Measurements from ENCODE around the gene CKAP2L.
"Not testable (repeated sequence)": the region's sequence is repeated elsewhere in the genome, so short reads cannot be mapped to it uniquely, and the experiment has no call there.

Gene CKAP2L

DNA sequence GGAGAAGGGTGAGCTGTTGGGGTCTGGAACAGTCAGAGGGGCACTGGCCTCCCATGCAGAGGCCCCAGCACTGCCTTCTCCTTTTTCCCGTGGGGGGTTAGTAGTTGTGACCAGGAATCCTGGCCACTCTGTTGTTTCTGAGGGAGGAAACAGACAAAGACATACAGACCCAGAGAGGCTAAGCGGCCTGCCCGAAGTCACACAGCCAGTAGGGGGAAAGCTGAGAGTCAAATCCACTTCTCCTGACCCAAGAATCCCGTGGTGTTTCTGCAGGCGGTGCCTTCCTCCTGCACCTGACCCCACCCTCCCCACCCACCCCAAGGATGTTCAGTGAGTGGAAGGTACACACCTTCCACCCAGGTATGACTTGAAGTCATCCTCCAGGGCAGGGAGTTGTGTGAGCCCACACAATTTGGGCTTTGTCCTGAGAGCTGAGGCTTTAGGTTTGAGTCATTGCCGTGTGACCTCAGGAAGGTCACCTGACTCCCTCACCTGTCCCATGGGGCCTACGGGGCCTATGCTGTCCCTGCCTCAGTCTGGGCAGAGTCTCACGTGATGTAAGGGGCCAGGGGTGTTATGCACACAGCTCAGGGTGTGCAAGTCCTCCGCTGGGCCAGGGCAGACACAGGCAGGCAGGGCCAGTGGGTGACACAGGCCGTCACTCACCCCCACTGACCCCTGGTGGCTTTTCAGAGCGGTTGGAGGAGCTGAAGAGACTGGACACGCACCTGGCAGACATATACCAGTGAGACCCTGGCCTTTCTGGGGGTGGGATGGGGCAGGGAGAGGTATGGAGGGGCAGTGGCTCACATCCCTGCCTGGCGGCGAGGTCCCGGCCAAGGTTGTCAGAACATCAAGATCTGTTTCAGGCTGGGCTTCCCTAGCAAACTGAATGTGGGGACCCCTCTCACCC, 38.6 kb downstream of the CKAP2L start:
- no peak for DNase-seq (ENCODE audit: low spot score in 2 of 2)
- H3K36me3 Mint-ChIP-seq (ENCODE audit: insufficient read depth): peaks cover 1% of the 10 kb centered on the region
- no peaks in the 10 kb centered on the region for H3K9me3 Mint-ChIP-seq
- H3K27ac Mint-ChIP-seq (ENCODE audit: low read depth): no peak overlapping the region
- ATAC-seq (replicated peaks; ENCODE audit: extremely low read depth, poor library complexity, severe bottlenecking): no peak
- H3K4me1 Mint-ChIP-seq: peaks cover 9% of the 10 kb centered on the region
- no peaks in the 10 kb centered on the region for H3K27me3 Mint-ChIP-seq
- no peak overlapping the region for H3K4me3 Mint-ChIP-seq

- ATAC-seq (replicated peaks; ENCODE audit: extremely low read depth, poor library complexity, severe bottlenecking): no peak
- Mint-ChIP-seq H3K4me1 (peaks cover 9% of the 10 kb centered on the region), H3K27me3 (no peaks in the 10 kb centered on the region), H3K36me3 (ENCODE audit: insufficient read depth) (no peaks in the 10 kb centered on the region), H3K4me3 (no peak overlapping the region), H3K27ac (ENCODE audit: low read depth) (no peak overlapping the region), H3K9me3 (no peaks in the 10 kb centered on the region)
- no peak for DNase-seq (ENCODE audit: low spot score in 2 of 2)
Observed at GRCh38 chr2:112724591-112725525, 39.6 kb downstream of the CKAP2L start.

GRCh38 chr2:112723995-112724394, 40.4 kb downstream of the CKAP2L start:
- H3K27ac Mint-ChIP-seq (ENCODE audit: low read depth): no peak overlapping the region
- no peak for ATAC-seq (replicated peaks; ENCODE audit: extremely low read depth, poor library complexity, severe bottlenecking)
- no peak overlapping the region for H3K4me3 Mint-ChIP-seq
- no peaks in the 10 kb centered on the region for H3K36me3 Mint-ChIP-seq (ENCODE audit: insufficient read depth)
- H3K27me3 Mint-ChIP-seq: no peaks in the 10 kb centered on the region
- H3K4me1 Mint-ChIP-seq: peaks cover 9% of the 10 kb centered on the region
- DNase-seq (ENCODE audit: low spot score in 2 of 2): no peak
- no peaks in the 10 kb centered on the region for H3K9me3 Mint-ChIP-seq

DNA sequence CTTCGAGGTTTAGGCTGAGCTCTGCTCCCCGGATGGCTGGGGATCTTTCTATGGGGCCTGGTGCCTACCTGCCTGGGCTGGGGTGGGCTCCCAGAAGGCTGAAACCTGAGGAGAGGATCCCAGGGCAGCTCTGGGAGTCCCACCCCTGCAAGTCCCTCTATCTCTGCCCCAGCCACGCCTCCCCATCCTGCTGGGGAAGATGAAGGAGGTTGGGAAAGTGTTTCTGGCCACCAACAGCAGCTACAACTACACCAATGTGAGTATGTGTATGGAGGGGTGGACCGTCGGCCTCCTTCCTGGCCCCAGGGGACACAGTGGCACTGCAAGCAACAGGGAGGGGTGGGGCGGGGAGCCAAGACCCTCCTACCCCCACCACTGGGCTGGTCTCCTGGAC, 40.9 kb downstream of the CKAP2L start:
- no peak overlapping the region for H3K27ac Mint-ChIP-seq (ENCODE audit: low read depth)
- H3K36me3 Mint-ChIP-seq (ENCODE audit: insufficient read depth): no peaks in the 10 kb centered on the region
- no peak for ATAC-seq (replicated peaks; ENCODE audit: extremely low read depth, poor library complexity, severe bottlenecking)
- DNase-seq (ENCODE audit: low spot score in 2 of 2): no peak
- no peak overlapping the region for H3K4me3 Mint-ChIP-seq
- H3K4me1 Mint-ChIP-seq: peaks cover 9% of the 10 kb centered on the region
- no peaks in the 10 kb centered on the region for H3K27me3 Mint-ChIP-seq
- no peaks in the 10 kb centered on the region for H3K9me3 Mint-ChIP-seq

GRCh38 chr2:112722816-112723546, 41.4 kb downstream of the CKAP2L start:
- H3K4me1 Mint-ChIP-seq: peaks cover 9% of the 10 kb centered on the region
- H3K9me3 Mint-ChIP-seq: no peaks in the 10 kb centered on the region
- no peak for ATAC-seq (replicated peaks; ENCODE audit: extremely low read depth, poor library complexity, severe bottlenecking)
- DNase-seq (ENCODE audit: low spot score in 2 of 2): no peak
- no peak overlapping the region for H3K27ac Mint-ChIP-seq (ENCODE audit: low read depth)
- H3K36me3 Mint-ChIP-seq (ENCODE audit: insufficient read depth): no peaks in the 10 kb centered on the region
- no peaks in the 10 kb centered on the region for H3K27me3 Mint-ChIP-seq
- no peak overlapping the region for H3K4me3 Mint-ChIP-seq

- Mint-ChIP-seq H3K27ac (ENCODE audit: low read depth) (no peak overlapping the region), H3K27me3 (no peaks in the 10 kb centered on the region)
Observed at GRCh38 chr2:112721819-112722522, 42.4 kb downstream of the CKAP2L start.

GRCh38 chr2:112720785-112721184, 43.6 kb downstream of the CKAP2L start, which contains the start of gene NT5DC4:
Gene NT5DC4 (plus strand): TSS chr2:112721020. CDS start chr2:112721080, 60 bp downstream.
- Mint-ChIP-seq H3K4me1 (no peaks in the 10 kb centered on the region), H3K27me3 (no peaks in the 10 kb centered on the region), H3K27ac (ENCODE audit: low read depth) (no peak within 1 kb of the TSS), H3K36me3 (ENCODE audit: insufficient read depth) (no peaks in the 10 kb centered on the region), H3K4me3 (no peak within 1 kb of the TSS), H3K9me3 (no peaks in the 10 kb centered on the region)
- DNase-seq (ENCODE audit: low spot score in 2 of 2) (no peak), ATAC-seq (replicated peaks; ENCODE audit: extremely low read depth, poor library complexity, severe bottlenecking) (no peak)

More at GRCh38 chr2:112721819-112722522, 42.4 kb downstream of the CKAP2L start:
- H3K36me3 Mint-ChIP-seq (ENCODE audit: insufficient read depth): no peaks in the 10 kb centered on the region
- H3K9me3 Mint-ChIP-seq: no peaks in the 10 kb centered on the region
- ATAC-seq (replicated peaks; ENCODE audit: extremely low read depth, poor library complexity, severe bottlenecking) (no peak), DNase-seq (ENCODE audit: low spot score in 2 of 2) (no peak)
- H3K4me3 Mint-ChIP-seq: no peak overlapping the region
- peaks cover 8% of the 10 kb centered on the region for H3K4me1 Mint-ChIP-seq

GRCh38 chr2:112718863-112719370, 45.5 kb downstream of the CKAP2L start:
- DNase-seq (ENCODE audit: low spot score in 2 of 2) (no peak), ATAC-seq (replicated peaks; ENCODE audit: extremely low read depth, poor library complexity, severe bottlenecking) (no peak)
- no peaks in the 10 kb centered on the region for H3K9me3 Mint-ChIP-seq
- no peak overlapping the region for H3K27ac Mint-ChIP-seq (ENCODE audit: low read depth)
- no peaks in the 10 kb centered on the region for H3K36me3 Mint-ChIP-seq (ENCODE audit: insufficient read depth)
- no peaks in the 10 kb centered on the region for H3K4me1 Mint-ChIP-seq
- H3K27me3 Mint-ChIP-seq: no peaks in the 10 kb centered on the region
- H3K4me3 Mint-ChIP-seq: no peak overlapping the region

- not testable (repeated sequence) for H3K27me3 Mint-ChIP-seq; ATAC-seq (replicated peaks; ENCODE audit: extremely low read depth, poor library complexity, severe bottlenecking); H3K27ac Mint-ChIP-seq (ENCODE audit: low read depth); DNase-seq (ENCODE audit: low spot score in 2 of 2); H3K4me3 Mint-ChIP-seq; H3K4me1 Mint-ChIP-seq; H3K36me3 Mint-ChIP-seq (ENCODE audit: insufficient read depth); H3K9me3 Mint-ChIP-seq
Observed at GRCh38 chr2:112716826-112717352, 47.5 kb downstream of the CKAP2L start.

- H3K27me3 Mint-ChIP-seq; H3K9me3 Mint-ChIP-seq; H3K4me1 Mint-ChIP-seq; H3K4me3 Mint-ChIP-seq; H3K27ac Mint-ChIP-seq (ENCODE audit: low read depth); DNase-seq (ENCODE audit: low spot score in 2 of 2); ATAC-seq (replicated peaks; ENCODE audit: extremely low read depth, poor library complexity, severe bottlenecking); H3K36me3 Mint-ChIP-seq (ENCODE audit: insufficient read depth): not testable (repeated sequence)
Observed at GRCh38 chr2:112716094-112716493, 48.3 kb downstream of the CKAP2L start.

DNA sequence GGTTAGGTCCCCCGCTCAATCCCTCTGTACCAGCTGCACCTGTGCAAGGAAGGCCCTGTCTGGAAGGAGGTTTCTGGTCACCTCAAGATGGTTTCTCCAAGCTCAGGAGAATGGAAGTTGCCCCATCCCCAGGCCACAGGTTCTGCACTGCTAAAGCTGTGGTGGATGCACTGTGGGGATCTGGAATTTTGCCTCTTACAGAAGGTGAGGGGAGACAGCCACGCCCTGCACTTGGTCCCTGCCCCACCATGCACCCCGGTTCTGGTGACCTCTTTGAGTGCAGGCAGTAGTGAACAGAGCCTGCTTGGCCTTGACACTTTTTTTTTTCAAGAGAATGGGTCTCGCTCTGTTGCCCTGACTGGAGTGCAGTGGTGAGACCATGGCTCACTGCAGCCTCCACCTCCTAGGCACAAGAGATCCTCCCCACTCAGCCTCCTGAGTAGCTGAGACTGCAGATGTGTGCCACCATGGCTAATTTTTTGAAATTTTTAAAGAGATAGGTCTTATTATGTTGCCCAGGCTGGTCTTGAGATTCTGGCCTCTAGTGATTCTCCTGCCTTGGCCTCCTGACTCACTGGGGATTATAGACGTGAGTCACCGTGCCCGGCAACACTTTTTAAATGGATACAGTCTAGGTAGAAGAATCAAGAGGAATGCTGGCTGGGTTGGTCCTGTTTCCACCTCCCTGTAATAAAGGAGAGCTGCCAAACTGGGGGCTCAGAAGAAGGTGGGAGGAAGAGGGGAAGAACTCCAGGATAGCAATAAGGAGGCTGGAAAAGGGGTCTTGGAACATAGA, 49.4 kb downstream of the CKAP2L start:
- Mint-ChIP-seq H3K4me1 (no peaks in the 10 kb centered on the region), H3K27me3 (no peaks in the 10 kb centered on the region), H3K4me3 (no peak overlapping the region), H3K36me3 (ENCODE audit: insufficient read depth) (no peaks in the 10 kb centered on the region), H3K9me3 (no peaks in the 10 kb centered on the region), H3K27ac (ENCODE audit: low read depth) (no peak overlapping the region)
- DNase-seq (ENCODE audit: low spot score in 2 of 2): no peak
- ATAC-seq (replicated peaks; ENCODE audit: extremely low read depth, poor library complexity, severe bottlenecking): no peak
